Stimulated activated CD8-positive, alpha-beta memory T cell treated with anti-CD3 and anti-CD28 coated beads, Interleukin-7, amount 100 ng/mL, for 24 hours (primary cell): ENCODE results near the gene B3GNT4.
A peak's percentile ranks its signal among the peaks of the same experiment; 100 is the strongest.
"Not testable (repeated sequence)": the region's sequence is repeated elsewhere in the genome, so short reads cannot be mapped to it uniquely, and the experiment has no call there.

Source experiments
- DNase-seq: peaks from one replicate; pipeline ENCODE4 v3.0.0-alpha.2; 2020; ENCODE audit warnings: low read depth

B3GNT4 gene

DNA sequence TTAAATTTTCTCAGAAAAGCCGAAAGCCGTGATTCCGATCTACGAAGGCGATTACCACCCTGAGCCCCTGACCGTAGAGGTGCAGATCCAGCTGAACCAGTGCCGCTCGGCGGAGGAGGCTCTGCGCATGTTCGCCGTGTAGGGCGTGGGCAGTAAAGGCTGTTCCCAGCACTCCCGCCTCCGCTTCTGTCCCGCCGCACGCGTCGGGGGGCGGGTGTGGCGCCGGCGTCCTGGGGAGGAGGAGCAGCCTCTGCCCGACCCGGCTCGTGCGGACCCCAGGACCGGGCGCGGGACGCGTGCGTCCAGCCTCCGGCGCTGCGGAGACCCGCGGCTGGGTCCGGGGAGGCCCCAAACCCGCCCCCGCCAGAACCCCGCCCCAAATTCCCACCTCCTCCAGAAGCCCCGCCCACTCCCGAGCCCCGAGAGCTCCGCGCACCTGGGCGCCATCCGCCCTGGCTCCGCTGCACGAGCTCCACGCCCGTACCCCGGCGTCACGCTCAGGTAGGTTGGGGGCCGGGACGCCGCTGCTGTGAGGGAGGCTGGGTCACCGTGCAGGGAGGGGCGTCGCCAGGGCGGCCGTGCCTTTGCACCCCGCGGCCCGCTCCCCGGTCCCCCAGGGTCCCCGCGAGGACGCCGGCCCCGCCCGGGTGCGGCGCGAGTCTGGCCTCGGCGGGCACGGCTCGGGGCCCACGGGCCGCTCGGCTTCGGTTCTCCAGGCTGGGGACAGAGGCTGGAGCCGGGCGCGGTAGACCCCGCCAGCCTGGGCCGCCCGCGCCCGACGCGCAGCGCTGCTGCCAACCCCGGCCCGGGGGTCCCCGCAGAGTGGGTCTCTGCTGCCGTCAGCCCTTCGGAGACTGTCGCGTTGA lies at the start of gene B3GNT4:
Gene B3GNT4 (plus strand): TSS at position 409 of the 866 bp plus-strand sequence. CDS start 910 bp downstream, outside the sequence.
- peak; percentile 30 for DNase-seq

DNA sequence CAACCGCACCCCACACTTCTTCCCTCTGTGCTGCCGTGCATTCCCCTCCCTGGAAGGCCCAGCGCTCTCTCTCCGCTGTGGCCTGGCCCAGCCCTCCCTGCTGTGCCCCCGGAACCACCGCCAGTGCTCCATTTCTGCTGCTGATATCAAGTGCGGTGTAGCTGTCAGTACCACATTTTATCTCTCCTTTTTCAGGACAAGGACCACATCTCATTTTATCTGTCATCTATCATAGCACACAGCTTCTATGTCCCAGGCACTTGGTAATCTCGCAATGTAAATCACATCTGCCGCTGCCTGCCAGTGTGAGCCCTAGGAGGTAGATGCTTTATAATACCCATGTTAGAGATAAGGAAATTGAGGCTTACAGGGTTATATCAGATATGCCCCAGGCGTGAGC lies 47.8 kb upstream of the B3GNT4 start:
- DNase-seq: no peak

DNA sequence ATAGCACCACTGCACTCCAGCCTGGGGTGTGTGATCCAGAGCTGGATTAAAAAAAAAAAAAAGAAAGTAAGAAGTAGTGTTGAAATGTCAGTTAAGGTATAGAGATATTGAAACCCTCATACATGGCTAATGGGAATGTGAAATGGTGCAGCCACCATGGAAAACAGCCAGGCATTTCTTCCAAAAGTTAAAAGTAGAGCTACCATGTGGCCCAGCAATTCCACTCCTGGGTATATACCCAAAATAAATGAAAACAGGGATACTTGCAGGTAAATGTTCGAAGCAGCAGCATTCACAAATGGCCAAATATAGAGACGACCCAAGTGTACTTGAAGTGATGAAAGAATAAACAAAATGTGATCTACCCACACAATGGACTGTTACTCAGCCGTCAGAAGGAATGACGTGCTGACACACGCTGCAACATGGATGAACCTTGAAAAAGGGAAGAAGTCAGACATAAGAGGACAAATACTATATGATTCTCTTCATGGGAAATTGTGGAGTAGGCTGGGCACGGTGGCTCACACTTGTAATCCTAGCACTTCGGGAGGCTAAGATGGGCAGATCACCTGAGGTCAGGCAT lies 44.7 kb upstream of the B3GNT4 start:
- no peak for DNase-seq

DNA sequence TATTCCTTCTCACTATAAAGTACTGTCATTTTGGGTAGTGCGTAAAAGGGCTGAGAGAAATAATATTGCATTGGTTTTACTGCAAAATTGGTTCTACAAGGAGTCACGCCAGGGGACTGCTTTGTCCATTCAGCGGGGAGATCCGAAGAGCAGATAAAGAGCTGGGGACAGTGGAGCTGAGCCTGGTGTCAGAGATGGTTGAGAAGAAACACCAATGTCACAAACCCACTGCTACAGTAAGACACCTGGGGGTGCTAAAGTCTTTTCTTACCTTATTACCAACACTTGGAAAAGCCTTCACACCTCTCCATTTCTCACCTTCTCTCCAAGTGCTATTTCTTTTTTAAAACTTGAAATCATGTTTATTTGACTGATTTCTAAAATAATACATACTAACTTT lies 43.6 kb upstream of the B3GNT4 start:
- no peak for DNase-seq

DNA sequence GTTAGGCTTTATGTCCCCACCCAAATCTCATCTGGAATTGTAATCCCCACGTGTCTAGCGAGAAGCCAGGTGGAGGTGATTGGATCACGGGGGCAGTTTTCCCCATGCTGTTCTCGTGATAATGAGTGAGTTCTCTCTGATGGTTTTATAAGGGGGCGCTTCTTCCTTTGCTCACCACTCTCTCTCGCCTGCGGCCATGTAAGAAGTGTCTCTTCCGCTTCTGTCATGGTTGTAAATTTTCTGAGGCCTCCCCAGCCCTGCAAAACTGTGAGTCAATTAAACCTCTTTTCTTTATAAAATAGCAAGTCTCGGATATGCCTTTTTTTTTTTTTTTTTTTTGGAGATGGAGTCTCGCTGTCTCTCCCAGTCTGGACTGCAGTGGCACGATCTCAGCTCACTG lies 42.7 kb upstream of the B3GNT4 start:
- DNase-seq: no peak

DNA sequence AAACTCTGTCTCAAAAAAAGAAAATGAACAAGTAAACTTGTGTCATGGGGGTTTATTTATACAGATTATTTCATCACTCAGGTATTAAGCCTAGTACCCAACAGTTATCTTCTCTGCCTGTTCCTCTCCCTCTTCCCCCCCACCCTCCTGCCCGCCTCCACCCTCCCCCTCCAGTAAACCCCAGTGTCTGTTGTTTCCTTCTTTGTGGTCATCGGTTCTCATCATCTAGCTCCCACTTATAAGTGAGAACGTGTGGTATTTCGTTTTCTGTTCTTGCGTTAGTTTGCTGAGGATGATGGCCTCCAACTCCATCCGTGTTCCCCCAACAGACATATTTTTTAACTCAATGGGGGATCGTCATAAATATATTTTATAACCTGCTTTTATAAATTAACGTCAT lies 41.8 kb upstream of the B3GNT4 start:
- DNase-seq: no peak

DNA sequence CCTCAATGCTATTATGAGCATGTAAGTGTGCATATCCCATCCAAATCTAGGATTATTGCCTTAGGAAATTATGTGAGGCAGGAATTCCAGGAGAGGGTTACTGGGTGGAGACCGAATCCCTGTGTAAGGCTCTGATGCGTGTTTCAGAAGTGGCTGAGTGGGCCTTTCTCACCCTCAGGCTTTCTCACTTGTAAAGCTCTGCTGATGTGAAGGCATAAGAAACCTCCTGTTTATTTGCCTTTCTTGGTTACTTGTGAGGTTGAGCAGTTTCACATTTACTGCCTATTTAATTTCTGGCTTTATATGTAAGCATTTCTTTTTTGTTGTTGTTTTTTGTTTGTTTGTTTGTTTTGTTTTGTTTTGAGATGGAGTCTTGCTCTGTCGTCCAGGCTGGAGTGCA lies 40.5 kb upstream of the B3GNT4 start:
- no peak for DNase-seq

DNA sequence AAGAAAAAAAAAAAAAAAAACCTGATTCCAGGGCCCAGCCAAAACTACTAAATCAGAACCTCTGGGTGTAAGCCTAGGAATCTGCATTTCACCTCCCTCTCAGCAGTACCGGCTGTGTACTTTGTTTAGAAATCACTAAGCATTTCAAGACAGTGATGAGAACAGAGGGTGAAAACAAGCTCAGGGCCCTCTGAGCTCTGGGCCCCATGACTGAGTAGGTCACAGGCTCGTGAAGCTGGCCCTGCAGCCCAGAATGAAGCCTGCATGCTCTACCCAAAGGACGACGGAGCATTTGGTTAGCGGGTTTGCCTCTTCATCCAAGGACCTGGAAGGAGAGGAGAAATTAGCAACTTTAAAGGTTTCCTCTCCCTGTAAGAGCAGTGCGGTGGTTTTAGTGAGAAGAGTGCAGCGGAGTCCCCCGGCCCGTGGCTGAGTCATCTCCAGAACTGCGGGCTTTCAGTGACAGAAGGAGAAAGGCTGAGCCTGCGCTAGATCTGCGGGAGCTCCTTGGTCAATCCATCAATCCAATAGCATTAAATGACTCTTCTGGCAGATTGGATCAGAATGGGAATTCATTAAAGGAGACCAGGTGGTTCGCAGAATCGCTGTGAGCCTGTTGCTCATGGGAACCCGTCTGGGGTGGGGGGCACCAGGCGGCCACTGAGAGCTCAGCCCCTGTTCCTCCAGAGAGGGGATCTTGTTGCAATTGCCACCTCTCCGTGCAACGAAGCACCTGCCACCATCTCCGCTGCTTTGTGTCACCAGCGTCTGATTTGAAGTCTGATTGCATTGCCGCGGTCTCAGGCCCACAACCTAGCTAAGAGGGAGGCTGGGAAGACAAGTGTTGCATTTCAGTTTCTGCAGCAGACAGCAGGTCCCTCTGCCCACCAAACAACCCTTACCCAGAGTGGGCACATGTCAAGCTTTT lies 36.8 kb upstream of the B3GNT4 start:
- peak; percentile 25 for DNase-seq

DNA sequence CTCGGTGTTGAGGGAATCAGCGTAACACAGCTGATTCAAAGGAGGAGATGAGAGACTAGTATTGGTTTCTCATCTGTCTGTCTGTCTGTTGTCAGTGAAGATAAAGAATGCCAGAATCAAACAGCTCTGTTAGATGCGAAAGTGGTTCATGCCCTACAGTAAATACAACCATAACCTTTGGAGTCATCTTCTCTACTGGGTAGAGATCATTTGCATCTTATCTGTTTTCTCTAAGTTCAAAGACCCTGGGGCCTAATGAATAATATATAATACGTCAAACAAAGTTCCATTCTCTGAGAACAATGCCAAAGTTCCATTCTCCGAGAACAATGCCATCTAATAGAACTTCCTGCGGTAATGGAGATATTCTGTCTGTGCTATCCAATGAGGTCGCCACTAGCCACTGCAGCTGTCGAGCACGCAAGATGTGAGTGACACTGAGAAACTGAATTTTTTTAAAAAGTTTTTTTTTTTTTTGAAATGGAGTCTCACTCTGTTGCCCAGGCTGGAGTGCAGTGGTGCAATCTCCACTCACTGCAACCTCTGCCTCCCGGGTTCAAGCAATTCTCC lies 36.1 kb upstream of the B3GNT4 start:
- DNase-seq: no peak

DNA sequence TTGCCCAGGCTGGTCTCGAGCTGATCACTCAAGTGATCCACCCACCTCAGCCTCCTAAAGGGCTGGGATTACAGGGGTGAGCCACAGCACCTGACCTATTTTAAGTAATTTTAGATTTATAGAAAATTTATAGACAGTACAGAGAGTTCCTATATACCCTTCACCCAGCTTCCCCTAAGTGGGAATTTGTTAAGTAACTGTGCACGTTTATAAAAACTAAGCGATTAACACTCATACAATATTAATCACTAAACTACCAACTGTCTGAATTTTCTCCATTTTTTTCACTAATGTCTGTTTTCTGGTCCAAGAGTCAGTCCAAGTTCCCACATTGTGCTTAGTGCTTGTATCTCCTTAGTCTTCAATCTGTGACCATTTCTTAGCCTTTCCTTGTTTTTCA lies 35.0 kb upstream of the B3GNT4 start:
- DNase-seq: no peak

DNA sequence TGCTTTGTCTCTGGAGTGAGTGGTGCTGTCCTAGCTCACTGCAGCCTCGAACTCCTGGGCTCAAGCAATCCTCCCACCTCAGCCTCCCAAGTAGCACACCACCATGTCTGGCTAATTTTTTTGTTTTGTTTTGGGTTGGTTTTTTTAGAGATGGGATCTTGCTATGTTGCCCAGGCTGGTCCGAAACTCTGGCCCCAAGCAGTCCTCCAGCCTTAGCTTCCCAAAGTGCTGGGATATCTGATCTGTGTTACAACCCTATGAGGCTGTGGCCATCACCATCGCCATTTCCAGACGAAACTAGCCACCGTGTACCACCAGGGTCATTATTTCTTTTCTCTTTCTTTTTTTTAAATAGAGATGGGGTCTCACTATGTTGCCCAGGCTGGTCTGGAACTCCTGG lies 32.1 kb upstream of the B3GNT4 start:
- no peak for DNase-seq

DNA sequence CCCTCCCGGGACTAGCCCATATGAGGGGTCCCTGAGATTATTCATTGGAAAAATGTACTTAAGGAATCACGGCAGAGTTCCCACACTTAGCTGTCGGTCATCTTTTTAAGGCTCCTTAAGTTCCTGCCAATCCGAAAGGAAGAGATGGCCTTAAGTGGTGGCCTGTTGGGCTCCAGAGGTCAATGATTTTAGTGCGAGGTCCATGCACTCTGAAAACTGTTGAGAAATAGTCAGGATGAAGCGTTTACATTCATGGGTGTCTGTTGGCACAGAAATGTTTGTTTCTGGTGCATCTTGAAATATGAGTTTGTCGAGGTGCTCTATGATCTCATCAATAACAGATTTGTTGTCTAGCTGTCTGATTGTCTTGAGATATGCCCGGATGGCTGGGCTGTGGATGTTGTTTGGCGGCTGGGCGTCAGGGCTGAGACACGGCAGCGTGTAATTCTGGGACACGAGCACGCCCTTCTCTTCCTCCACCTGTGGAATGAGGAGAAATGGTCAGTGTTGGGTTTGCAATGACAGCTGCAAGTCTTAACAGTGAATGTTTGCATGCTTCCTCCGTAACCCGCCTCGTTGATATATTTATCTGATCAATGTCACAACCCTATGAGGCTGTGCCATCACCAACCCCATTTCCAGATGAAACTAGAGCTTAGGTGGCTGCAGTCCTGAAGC lies 31.1 kb upstream of the B3GNT4 start:
- no peak for DNase-seq

DNA sequence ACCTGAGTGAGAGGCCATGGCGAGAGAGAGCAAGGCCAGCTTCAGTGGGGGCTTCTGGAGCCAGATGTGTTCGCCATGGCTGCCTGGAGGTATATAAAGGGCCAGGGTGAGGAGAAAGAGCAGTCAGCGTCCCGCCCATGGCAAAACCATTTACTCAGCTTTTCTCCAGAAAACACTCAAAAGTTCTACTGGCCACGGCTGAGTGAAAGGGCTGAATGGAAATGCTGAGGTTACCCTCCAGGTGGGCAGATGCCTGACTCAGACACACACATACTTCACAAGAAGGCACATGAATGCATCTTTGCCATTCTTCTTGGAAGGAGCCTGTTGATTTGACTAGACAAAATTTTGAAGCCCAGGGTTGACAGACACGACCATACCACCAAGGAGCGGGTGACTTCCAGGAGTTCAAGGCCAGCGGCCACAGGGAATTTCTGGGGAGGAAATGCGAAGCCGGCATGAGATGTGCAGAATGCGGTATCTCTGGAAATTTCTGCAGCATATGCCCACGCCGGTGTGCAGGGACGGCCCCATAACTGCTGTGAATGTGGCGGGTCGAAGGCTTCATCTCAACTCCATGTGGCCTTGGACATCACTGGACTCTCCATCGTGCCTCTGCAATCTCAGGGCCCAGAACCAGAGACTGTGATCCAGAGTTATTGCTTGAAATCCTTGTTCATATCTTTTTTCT lies 29.2 kb upstream of the B3GNT4 start, which contains the start of gene IL31:
Gene IL31 (minus strand): TSS at position 67 of the 691 bp plus-strand sequence. CDS start 49 bp downstream, at position 18.
- no peak for DNase-seq

DNA sequence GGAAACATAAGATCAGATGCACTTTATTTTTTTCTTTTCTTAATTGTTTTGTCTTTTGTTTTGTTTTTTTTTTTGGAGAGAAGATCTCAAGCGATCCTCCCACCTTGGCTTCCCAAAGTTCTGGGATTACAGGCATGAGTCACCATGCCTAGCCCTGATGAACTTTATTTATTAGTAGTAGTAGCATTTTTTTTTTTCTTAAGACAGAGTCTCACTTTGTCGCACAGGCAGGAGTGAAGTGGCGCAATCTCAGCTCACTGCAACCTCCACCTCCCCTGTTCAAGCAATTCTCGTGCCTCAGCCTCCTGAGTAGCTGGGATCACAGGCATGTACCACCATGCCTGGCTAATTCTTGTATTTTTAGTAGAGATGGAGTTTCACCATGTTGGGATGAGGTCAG lies 27.0 kb upstream of the B3GNT4 start:
- DNase-seq: not testable (repeated sequence)

DNA sequence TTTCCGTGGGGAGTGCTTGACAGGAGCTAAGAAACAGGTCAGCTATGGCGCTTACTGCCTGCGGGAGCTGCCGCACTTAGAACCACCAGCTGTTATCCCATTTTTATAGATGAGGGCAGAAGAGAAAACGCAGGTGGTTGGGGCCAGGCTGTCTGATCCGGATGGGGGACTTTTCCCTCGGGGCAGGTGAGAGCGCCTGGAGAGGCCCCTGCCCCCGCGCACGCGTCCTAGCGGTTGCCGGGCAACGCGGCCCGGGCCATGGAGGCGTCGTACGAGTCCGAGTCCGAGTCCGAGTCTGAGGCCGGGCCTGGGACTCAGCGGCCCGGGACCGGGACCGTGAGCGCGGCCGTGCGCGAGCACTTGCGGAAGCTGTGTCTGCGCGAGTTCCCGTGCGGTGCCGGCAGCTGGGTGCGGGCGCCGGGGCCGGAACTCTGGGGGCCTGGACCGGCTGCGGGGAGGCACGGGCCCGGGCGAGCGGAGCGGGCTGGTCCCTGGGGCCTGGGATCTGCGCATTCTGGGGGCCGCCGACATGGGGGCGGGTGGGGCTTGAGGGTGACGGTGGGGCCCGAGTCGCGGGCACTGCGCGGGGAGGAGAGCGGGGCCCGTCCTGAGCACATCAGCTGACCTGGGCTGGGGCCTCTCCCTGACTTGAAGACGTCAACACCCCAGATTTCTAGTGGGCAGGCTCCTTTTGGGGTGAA lies 20.5 kb upstream of the B3GNT4 start, which contains the start of gene LRRC43:
Gene LRRC43 (plus strand): TSS at position 237 of the 701 bp plus-strand sequence. CDS start 22 bp downstream, at position 259.
- DNase-seq: no peak

DNA sequence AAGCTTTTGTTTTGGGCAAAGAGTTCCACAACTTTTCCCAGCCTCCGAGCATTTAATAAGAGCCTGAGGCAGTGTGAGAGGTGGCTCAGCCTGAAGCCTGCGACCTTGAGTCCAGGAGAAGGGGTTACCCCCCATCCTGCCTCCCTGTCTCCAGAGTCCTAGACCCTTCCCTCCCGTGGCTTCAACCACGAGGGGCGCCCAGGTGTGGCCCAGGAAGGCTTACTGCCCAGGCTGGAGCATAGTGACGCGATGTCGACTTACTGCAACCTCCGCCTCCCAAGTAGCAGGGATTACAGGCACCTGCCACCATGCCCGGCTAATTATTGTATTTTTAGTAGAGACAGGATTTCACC lies 19.9 kb upstream of the B3GNT4 start:
- DNase-seq: no peak

DNA sequence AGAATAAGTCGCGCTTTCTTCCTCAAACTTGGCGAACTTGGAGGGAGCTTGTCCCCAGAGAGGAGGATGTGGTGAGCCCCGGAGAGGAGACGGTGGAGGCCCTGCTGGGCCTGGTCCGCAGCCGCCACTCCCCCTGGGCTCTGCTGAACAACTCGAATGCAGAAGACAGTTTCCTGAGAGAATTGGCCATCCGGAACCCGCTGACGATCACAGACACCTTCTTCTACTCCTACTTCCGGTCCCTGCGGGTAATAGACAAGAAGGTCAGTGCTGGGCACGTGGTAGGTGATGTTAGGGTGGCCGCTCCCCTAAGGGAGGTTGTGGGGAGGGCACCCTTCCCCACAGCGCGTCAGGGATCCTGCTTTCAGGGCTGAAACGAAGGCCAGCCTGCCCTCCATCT lies 19.0 kb upstream of the B3GNT4 start:
- no peak for DNase-seq

DNA sequence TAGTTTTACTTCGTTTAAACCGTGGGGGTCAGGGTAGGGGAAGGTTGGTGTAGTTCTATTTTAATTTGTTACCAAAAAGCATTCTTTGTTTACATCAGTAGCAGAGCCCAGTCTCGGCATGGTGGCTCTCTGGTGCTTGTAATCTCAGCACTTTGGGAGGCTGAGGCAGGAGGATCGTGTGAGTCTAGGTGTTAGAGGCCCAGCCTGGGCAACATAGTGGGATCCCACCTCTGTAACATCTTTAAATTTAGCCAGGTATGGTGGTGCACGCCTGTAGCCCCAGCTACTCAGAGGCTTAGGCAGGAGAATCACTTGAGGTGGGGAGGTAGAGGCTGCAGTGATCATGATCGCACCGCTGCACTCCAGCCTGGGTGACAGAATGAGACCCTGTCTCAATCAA lies 18.4 kb upstream of the B3GNT4 start:
- no peak for DNase-seq

DNA sequence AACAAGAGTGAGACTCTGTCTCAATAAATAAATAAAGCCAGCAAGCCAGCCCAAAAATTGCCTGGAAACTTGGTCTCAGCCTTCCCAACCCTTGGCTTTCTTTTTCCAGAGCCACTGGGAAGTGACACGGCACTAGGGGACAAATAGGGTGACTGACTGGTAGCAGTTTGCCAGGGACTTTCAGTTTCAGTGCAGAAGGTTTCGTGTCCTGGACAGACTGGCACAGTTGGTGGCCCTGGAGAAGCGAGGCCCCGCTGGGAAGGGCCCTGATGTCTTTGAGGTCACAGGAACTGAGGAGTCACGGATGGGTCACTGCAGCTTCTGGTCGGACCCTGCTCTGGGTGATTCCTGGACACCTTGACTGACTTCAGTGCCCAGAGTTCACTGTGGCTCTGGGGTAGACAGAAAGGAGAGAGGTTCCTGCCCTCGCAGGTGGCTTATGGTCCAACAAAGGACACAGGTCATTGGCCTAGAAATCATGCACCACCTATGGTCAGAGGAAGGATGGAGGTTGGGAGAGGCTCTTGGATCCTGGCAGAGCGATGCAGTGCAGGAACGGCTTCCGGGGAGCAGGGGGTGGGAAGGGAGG lies 17.9 kb upstream of the B3GNT4 start:
- DNase-seq: no peak

DNA sequence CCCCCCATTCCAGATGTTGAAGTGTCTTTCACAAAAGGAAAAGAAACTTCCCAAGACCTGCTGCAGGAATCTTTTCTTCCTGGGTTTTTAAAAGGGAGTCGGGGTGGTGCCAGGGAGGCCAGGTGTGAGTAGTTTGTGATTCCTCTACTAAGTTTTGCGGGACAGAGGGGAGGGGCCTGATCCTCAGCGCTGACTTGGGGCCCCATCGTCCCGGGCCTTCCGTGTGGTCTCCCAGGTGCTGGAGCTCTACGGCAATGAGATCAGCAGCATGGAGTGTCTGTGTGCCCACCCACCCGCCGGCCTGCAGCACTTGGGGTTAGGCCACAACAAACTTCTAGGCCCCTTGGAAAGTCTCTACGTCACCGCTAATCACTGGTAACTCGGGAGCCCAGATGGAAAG lies 16.0 kb upstream of the B3GNT4 start:
- DNase-seq: no peak
